ENCODE measurements around the gene PARD3.

PARD3 gene

DNA sequence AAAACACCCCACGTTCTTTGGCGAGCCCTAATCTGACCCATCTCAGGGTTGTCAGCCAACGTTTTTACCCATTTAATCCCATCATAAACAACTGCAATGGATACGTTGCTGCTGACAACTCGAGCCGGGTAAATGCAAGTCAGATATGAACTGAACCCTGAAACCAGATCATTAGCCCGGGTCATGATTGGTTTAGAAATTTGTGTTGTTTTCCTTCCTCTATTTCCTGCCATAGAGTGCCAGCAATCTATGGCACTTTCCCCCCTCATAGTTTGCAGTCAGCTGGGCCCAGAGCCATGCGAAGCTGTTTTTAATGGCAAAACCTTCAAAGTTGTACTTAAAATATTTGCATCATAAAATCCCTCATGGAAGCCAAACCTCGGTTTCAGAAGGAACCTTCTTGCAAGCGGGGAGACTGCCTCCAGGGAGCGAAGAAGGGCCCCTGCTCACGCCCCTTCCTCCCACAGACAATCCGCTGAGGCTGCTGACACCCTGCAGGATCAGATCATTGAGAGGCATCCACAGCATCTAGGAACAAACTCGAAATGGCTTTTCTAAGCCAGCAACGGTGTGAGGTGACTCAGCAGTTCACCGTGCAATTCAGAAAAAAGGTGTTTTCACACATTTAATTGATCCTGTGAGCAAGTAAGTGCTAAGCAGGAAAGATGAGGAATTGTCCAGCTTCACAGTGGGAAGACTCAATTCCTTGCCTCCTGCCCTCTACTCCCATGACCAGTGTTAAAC lies 710.1 kb downstream of the PARD3 start:
- no peak for DNase-seq

DNA sequence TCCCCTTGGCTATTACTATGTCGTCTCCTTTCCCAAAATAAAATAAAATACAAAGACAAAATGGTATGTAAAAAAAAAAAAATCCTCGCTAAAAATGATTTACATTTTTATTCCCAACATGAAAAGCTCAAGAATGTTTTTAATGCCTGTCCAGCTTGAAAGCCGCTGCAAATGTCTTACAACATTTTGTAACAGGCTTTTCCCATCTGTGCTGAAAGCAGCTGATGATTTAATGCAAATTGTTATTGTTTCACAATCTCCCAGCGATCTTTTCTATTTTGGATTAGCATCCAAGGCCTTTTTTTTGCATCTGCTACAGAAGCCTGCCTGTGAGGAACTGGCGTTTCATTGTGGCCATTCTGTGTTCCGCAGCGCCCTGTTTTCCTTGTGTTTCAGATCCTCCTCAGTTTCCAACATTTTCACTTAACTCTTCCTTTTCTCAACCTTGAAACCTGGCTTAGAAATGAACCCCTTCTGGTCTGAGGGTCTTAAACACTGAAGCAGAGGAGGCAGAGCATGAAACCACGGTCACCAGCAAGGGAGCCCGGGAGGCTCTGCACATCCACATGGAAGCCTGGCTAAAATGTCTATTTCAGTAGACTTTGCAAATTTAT lies 712.1 kb downstream of the PARD3 start:
- DNase-seq: no peak

DNA sequence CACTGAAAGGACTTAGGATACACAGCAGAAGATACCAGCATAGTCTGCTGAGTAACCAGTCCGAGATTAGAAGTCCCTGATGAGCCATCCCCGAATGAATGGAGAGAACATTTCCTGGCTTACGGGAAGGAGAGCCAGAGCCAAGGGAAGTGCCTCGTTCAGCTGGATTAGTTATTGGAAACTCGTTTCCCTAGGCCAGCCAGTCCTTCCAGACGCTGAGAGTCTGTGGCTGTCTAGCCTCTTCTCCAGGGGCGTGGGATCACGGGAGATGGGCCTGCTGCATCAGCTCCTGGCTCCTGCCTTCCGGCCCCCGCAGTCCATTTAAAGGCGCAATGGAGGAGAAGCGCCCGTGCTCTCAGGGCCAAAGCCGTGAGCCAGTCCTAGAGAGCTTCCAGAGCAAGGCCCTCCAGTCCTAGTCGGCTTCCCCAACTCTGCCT lies 712.8 kb downstream of the PARD3 start:
- DNase-seq: no peak

DNA sequence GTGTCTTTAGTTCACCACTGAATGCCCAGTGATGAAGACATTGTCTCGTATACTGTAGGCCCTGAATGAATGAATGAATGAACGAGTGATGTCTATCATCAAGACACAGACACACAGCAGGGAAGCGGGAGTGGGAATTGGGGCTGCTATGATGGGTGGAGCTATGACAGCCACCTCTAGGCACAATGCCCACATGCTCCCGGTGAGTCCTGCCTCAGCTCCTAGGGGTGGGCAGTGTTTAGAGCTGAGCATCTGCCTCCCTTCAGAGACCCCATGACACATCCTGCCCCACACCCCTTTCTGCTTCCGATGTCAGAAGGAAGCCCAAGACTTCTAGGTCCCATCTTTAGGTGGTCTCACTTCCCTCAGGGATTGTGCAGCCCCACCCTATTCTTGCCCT lies 714.1 kb downstream of the PARD3 start:
- no peak for DNase-seq

DNA sequence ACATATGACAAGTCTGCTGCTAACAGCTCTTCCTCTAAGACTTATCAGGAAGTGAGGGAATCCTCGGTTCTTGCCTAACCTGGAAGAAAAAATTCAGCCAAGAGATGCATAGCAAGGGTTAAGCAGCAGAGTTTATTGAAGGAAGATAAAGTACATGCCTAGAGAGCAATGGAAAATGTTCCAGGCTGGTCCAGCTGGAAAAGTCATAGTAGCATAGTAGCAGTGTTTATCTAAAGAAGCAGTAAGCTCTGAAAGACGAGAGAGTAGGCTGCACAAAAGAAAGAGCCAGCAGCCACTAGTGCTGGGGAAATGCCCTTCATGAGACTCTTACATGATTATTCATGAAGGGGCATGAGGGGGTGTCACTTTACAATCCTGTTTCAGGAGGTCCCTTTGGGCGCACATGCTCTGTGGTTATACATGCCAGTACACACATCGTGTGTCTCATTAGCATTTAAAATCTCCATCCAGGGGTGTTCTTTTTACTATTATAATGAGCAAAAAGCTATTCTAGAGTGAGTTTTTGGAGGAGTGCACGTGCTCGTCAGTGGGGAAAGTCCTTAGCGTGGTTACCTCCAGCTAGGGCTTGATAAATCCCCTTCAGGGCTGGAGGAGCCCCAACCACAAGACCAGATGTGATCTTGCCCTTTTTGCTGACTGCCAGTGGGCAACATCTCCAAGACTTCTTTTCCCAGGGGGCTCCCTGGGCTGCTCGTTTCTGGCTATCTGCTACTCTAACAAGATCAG lies 716.1 kb downstream of the PARD3 start:
- no peak for DNase-seq

DNA sequence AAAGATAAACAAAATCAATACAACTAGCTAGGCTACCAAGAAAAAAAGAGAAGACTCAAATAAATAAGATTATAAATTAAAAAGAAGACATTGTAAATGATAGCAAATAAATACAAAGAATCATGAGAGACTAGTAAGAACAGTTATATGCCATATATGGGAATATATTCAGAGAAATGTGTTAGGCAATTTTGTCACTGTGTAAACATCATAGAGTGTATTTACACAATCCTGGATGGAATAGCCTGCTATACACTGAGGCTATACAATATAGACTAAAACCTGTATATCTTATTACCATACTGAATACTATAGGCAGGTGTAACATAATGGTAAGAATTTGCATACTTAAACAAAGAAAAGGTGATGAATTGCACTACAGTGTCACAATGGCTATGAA lies 717.4 kb downstream of the PARD3 start:
- no peak for DNase-seq

DNA sequence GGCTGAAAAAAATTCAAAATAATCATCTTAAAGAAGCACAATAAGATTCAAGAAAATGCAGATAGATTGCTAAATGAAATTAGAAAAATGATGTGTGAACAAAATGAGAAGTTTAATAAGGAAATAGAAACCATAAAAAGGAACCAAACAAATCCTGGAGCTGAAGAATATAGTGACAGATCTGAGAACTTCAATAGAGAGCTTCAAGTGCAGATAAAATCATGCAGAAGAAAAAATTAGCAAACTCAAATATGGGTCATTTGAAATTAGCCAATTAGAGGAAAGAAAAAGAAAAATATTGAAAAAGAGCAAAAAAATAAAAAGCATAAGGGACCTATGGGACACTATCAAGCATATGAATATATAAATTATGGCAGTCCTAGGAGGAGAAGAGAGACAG lies 720.1 kb downstream of the PARD3 start:
- no peak for DNase-seq

DNA sequence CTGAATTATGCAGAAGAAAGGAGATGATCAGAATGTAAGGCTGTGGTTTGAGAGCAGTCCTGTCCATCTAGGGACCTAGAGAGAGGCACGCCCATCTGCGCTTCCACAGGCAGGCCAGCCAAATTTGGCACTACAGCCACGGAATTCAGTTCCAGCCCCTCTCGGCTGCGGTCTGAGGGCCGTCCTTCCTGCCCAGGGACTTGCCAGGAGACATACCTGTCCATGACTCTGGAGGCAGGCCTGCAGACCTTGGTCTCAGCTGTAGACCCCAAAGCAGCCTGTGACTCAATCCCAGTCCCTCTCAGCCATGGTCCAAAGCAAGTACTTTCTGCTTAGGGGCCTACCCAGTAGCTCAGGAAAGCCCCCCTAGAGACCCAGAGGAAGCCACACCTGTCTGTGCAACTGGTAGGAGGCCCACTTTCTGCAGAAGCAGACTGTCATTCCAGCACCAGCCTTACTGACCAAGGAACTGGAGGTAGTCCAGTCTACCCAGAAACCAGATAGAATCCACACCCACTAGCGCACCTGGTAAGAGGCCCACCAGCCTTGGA lies 720.9 kb downstream of the PARD3 start:
- no peak for DNase-seq

DNA sequence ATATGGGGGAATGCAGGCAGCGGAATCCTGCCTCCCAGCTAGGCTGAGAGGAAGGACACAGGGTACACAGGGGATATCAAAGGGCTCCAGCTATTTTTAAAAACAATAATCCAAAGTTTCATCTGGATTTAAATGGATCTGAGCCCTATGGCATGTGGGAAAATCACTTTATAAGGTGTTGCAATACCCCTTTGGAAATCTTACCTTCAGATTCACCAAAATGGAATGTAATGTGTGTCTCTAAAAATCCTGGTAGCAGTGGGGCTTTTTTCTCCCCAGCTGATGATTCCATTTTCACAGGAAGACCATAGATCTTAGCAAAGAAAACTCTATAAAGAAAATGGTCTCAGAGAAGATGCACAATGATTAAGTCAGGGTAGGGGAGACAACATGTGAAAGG lies 722.2 kb downstream of the PARD3 start:
- no peak for DNase-seq

DNA sequence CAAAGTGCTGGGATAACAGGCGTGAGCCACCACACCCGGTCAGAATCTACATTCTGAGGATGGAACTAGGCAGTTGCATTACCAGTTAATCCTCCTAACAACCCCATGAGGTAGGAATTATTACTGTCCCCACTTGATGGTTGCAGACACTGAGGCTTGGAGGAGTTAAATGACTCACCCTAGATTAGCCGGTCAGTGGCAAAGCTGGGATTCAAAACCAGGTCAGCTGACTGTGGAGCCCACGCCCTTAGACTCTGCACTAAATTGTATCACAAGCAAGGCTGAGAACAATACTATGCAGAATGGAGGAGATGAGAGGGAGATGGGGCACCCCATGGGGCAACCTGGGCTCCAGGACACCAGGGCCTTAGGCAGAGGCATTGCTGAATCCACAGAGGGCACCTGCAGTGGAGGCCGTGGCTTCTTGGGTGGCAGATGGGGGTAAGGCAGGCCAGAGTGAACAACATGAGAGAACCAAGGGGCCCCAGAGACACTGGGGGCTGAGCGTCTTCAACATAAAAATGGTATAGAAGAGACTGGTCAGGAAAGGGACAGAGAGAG lies 723.4 kb downstream of the PARD3 start:
- no peak for DNase-seq

DNA sequence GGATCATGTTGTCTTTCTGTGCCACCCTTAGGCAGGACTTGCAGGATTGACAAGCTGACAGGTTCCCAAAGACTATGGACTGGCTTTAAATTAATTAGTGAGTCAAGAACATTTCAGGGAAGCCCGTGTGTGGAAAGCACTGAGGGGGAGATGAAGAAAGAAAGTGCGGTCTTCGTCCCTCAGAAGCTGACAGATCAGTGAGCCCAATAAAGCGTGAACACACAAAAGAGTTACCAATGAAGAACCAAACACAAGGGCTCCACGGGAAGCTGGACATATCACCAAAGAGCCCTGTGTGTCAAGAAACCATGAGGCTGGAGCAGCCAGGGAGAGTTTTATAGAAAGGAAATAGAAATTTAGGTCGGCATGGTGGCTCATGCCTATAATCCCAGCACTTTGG lies 725.8 kb downstream of the PARD3 start:
- no peak for DNase-seq

DNA sequence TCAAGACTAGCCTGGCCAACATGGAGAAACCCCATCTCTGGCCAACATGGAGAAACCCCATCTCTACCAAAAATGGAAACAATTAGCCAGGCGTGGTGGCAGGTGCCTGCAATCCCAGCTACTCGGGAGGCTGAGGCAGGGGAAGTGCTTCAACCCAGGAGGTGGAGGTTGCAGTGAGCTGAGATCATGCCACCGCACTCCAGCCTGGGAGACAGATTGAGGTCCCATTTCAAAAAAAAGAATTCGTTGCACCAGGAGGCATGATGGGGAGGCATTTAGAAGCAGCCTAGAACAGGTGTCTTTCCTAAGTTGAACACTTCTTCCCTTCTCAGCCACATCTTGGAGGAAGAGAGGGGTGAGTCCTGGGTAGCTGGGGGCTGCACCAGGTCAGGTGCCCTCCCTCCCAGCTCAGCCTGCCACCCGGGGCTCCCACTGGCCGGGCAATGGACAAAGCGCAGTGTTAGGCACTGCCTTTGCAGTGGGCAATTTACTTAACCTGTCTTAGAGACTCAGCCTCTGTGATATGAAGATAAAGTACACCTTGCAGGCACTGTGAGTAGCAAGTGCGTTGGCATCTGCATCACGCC lies 726.8 kb downstream of the PARD3 start:
- no peak for DNase-seq

DNA sequence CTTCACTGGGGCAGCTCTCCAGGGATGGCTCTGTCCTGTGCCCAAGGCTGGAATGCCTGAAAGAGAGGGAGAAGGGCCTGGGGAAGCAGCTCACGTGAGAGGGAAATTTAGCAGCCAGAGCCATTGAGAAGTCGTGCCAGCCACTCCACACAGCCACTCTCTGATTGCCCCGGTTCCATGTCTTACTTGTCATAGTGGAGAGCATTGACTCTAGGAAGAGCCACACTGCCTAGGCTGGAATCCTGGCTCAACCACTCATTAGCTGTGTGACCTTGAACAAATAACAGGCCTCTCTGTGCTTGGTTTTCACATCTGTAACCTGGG lies 728.0 kb downstream of the PARD3 start:
- no peak for DNase-seq

DNA sequence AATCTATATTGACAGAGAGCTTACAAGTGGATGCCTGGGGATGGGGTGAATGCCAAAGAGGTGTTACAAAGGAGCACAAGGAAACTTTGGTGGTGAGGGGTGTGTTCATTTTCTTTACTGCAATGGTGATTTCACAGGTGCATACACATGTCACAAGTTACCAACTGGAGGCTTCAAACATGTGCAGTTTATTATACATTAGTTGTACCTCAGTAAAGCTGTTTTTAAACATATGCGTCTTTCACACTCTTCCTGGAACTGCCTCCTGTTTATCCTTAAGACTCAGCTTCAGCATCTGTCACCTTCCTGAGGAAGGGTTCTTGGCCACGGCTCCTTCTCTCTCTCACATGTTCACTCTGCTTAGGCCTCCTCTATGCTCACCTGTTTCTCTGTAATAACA lies 731.5 kb downstream of the PARD3 start:
- no peak for DNase-seq

DNA sequence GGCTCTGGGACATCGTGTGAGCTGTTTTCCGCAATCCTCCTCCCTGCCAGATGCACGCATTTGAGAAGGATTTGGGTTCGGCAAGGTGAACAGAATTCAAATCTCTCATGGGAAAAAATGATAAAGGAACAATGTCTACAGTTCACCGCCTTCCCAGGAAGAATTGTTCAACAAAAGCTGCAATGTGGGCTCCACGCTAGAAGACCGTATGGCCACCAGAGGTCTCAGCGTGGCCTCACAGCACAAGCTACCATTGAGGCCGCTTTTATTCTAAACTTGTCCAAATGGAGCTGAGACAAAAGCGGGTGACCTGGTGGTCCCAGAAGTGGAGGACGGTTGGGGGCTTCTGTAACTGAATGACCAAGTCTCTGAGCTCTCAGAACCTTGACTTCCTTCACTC lies 733.1 kb downstream of the PARD3 start:
- DNase-seq: no peak

DNA sequence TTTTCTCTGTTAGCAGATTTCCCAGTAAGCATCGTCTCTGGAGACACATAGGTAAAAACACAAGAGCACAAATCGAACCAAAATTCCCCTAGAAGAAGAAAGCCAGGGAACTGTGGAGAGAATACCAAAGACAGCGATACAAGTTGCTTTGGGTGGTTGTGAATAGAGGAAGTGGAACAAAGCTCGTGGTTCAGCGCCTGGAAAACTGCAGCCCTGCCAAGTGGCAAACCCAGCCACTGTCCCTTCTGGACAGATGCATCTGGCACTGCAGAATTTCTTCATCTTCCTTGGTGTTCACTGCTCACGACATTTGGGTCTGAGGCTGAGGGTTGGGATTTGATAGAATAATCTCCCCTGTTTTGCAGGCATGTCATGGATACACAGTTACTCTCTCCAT lies 733.8 kb downstream of the PARD3 start:
- DNase-seq: no peak

DNA sequence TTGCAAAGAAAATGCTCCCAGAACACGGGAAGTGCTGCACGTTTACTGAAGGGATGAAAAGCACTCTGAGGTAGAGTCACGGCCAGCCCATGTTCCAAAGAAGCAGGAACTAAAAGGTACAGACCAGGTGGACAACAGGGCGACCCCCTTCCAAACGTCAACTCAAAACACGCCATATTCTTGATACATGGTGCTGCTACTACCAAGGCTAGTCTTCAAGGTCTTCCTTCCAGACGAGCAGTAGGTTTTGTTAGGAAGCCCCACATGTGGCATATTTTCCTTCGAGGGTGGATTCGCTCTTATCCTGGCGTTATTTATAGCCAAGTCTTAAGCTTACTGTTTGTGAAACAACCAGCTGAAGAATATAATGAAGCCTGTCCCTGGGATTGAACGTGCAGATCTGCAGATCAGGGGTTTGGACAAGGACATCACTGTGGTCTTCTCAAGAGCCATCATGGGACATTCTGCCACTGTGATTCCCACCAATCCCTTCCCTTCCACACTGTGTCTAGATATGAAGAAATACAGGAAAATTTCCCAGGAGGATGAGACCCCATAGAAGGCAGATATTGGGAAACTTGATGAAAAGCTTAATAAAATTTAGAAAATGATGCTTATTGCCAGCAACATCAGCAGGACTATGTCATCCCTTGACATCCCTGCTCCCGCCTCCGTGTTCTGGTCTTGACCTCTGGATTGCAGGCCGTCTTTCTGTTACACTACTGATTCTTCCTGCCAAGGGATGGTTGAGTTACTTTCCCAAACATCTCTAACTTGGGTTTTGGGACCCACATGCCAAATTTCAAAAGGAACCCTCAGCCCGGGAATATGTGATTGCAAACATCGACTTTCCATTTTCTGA lies 734.4 kb downstream of the PARD3 start:
- DNase-seq: no peak

DNA sequence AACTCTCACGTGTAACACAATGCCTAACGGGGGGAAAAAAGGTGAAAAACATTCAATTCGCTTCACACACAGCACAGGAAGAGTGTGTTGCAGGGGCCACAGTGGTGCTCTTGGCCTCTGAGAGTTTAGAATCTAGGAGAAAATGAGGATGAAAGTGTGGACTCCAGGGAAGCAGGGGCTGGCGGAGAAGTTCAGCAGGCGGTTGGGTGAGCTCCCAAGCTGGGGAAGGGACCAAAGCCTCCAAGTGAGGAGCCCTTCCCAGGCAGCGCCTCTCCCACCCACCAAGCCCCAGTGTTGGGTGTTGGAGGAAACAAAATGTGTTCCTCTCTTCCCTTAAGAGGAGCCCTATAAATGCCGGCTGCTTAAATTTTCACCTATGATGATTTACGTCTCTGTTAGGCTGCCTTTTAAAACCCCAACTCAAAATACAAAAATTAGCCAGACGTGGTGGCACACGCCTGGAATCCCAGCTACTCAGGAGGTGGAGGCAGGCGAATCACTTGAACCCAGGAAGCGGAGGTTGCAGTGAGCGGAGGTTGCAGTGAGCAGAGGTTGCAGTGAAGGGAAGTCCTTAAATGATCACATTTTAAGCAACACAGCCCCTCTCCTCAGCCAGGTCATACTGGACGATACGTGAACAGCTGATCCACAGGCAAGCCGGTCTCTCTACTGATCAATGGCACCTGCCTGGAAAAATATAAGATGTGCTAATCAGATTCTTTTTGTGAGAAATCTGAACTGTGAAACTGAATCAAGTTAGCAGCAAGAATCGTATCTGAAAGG lies 735.2 kb downstream of the PARD3 start:
- no peak for DNase-seq

DNA sequence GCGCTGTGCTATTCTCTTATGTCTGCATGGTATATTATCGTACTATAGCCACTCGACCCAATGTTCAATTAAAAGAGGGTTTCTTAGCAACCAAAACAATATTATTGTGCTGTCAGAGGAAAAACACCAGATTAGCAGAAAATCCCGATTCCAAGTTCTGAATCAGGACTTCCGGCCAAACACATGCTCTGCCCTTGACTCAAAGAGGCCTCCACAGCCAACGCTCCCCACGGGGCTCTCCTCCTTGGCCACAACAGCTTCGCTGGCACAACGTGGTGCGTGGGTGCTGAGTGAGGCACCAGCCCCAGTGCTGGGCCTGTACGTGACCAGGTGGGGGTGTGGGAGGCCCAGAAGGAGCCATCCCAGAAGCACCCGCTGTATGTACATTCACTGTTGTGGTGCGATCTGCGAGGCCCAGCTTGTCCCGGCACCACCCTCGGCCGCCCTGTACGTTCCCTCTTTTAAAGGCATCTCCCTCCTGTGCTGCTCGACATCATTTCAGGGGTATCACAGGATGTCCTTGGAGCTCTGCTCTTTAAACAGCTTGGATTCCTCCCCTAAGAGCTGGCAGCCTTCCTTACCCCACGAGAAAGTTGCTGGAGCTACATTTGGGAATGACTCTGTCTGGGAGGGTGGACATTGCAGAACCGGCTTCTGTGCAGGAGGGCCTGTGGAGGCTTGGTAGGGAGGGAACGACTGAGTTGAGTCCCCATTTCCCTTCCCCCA lies 736.2 kb downstream of the PARD3 start:
- DNase-seq: no peak

DNA sequence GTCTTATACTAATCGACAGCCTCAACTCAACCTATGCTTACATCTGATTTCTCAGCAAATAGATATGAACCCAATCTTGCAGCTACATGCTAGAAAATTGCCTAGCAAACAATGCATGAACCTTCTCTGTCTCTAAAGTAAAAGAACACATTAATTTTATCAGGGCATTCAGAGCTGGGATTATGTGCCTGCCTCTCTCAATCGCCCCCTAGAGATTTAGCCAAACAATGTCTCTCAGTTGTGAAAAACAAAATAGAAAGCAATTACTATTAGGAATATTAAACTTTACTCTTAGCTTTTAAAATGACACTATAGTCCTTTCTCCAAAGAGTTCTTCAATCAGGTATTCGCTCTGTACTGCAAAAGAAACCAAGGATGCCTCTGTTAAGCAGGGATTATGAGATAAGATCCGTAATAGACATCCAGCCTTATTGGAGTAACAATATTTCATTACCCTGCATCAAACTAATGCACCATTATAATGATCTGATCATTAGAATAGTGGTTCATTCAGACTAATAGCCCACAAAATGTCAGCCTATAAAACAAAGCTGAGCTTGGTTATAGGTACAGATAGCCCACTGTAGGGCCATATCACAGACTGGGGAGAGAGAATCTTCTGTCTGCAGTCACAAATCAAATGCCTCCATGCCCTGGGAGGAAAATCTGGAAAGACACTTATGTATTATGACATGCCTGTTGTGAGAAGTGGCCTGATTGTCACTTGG lies 736.9 kb downstream of the PARD3 start:
- no peak for DNase-seq
